ENCODE data around the gene ALPG.

GRCh38 chr2:232441147-232441651, 34.6 kb downstream of the ALPG start:
- TF ChIP-seq FOS (IDR thresholded peaks at IDR 0.05; ENCODE audit: extremely low read depth, insufficient read length) (no peak), ZNF766 (CRISPR knock-in tag; conservative IDR thresholded peaks at IDR 0.05) (no peak)
